ENCODE measurements around the gene MYO18B. TPM values are rescaled to one million over a fixed set of nuclear protein-coding genes. Genes with fewer than 3 reads are reported as not detected.

Gene MYO18B
- total and polyA plus RNA-seq, 2 of the 8 experiments (the other 6 are each of a cell fraction or from before 2014, with no cell fraction given): 0.62 to 0.78 TPM

GRCh38 chr22:25828422-25828821 is 86.4 kb downstream of the MYO18B start (continued):
- TF ChIP-seq EZH2 (IDR thresholded peaks at IDR 0.05; ENCODE audit: low read depth, low read length, severe bottlenecking) (no peak), POLR2A (IDR thresholded peaks at IDR 0.05; ENCODE audit: control extremely low read depth in 1 of 2, low read depth in 2 of 2, low read length in 2 of 2) (no peak), NRF1 (IDR thresholded peaks at IDR 0.05; ENCODE audit: low read depth, low read length) (no peak), CTBP2 (IDR thresholded peaks at IDR 0.05; ENCODE audit: borderline replicate concordance, insufficient read depth, insufficient read length, low read length) (no peak), HDAC2 (IDR thresholded peaks at IDR 0.05; ENCODE audit: borderline replicate concordance in 1 of 2, low read depth in 2 of 2, low read length in 2 of 2) (no peak), SP1 (IDR thresholded peaks at IDR 0.05; ENCODE audit: low read depth, low read length) (no peak), SRF (IDR thresholded peaks at IDR 0.05; ENCODE audit: low read depth, low read length) (no peak)
